ENCODE results near the gene PRDM16. TPM values are rescaled to one million over a fixed set of nuclear protein-coding genes. Genes with fewer than 3 reads are reported as not detected.

PRDM16 gene
- total RNA-seq, 1 experiment from 2014 or later, result 1.6 TPM

DNA sequence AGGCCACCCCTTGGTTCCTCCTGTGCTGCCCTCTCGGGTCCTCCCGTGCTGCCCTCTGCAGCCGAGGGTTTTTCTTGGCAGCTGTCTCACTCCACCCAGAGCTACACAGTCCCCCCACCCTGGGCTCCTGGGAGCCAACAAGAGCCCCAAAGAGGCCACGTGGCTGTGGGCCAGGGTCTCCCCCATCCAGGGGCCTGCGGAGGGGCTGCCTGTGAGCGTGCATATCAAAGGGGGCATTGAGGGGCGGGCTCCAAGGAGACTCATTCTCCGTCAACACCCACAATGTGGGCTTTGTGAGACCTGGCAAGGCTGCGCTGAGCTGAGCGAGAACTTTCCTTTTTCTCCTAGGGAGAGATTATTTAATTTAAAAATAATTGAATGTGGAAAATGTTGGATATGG lies 276.8 kb downstream of the PRDM16 start (continued):
- TF ChIP-seq, protein P1, sequence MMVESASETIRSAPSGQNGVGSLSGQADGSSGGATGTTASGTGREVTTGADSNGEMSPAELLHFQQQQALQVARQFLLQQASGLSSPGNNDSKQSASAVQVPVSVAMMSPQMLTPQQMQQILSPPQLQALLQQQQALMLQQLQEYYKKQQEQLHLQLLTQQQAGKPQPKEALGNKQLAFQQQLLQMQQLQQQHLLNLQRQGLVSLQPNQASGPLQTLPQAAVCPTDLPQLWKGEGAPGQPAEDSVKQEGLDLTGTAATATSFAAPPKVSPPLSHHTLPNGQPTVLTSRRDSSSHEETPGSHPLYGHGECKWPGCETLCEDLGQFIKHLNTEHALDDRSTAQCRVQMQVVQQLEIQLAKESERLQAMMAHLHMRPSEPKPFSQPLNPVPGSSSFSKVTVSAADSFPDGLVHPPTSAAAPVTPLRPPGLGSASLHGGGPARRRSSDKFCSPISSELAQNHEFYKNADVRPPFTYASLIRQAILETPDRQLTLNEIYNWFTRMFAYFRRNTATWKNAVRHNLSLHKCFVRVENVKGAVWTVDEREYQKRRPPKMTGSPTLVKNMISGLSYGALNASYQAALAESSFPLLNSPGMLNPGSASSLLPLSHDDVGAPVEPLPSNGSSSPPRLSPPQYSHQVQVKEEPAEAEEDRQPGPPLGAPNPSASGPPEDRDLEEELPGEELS (CRISPR knock-in tag; IDR thresholded peaks at IDR 0.05), result no peak
- no peak for TF ChIP-seq GRHL2 (CRISPR knock-in tag; IDR thresholded peaks at IDR 0.05; ENCODE audit: insufficient replicate concordance, severe bottlenecking)
- TF ChIP-seq, protein P2, sequence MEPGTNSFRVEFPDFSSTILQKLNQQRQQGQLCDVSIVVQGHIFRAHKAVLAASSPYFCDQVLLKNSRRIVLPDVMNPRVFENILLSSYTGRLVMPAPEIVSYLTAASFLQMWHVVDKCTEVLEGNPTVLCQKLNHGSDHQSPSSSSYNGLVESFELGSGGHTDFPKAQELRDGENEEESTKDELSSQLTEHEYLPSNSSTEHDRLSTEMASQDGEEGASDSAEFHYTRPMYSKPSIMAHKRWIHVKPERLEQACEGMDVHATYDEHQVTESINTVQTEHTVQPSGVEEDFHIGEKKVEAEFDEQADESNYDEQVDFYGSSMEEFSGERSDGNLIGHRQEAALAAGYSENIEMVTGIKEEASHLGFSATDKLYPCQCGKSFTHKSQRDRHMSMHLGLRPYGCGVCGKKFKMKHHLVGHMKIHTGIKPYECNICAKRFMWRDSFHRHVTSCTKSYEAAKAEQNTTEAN (CRISPR knock-in tag; IDR thresholded peaks at IDR 0.05), result no peak
- TF ChIP-seq, protein P3, sequence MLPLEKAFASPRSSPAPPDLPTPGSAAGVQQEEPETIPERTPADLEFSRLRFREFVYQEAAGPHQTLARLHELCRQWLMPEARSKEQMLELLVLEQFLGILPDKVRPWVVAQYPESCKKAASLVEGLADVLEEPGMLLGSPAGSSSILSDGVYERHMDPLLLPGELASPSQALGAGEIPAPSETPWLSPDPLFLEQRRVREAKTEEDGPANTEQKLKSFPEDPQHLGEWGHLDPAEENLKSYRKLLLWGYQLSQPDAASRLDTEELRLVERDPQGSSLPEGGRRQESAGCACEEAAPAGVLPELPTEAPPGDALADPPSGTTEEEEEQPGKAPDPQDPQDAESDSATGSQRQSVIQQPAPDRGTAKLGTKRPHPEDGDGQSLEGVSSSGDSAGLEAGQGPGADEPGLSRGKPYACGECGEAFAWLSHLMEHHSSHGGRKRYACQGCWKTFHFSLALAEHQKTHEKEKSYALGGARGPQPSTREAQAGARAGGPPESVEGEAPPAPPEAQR (CRISPR knock-in tag; IDR thresholded peaks at IDR 0.05), result no peak

DNA sequence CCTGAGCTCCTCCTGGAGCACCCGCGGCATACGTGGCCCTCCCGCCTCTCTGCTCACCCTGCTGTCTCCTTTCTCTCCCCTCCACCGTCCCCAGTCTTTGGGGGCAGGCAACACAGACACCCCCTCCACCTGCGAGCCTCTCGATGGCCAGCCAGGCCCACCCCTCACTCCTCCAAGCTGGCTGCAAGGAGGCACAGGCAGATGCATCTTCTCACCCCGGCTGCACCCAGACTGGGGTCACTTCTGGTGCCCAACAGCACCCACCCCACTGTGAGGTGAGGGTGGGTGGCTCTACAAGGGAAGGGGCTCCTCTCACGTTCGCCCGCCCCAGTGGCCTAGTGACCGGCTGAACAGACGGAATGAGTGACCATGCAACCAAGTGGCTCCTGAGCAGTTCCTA lies 277.5 kb downstream of the PRDM16 start:
- ATAC-seq, result no peak
- Mint-ChIP-seq H3K4me1 (no peaks in the 10 kb centered on the region), H3K27me3 (ENCODE audit: low read depth) (peaks cover 3% of the 10 kb centered on the region; the same call in 1 of the 2 replicates)

DNA sequence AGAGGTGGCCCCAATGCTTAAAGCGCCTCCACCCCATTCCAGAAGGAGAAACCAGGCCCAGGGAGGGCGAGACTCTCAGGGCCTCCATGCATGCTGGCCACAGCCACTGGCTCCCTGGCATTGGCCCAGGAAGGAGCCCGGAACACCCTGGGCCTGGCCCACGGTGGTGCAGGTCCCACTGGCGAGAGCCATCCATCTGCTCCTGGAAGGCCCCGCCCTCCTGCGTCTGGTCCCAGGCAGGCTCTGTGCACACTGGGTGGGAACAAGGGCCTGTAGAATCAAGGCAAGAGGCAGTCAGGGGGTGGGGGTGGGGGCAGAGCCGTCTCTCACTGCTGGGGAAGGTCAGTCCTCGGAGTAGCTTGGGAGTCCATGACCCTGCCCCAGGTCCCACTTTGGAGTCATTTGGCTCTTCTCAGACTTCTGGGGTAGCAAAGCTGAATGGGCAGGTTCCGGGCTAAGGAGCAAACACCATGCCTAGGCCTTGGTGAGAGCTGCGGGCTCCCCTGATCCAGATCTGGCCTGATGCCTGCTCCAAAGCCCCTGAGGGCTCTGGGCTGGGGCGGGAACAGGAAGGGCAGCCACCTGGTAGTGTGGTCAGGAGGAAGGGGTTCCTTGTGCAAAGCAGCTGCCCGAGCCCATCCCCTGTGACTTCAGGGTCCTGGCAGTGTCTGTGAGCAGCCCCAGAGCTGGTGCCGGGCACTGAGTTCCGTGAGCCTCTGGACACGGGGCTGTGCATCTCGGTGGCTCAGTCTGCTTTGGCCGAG lies 278.4 kb downstream of the PRDM16 start:
- no peak overlapping the region for H3K4me3 Mint-ChIP-seq
- TF ChIP-seq TCF7 (CRISPR knock-in tag; IDR thresholded peaks at IDR 0.05; ENCODE audit: low read depth) (no peak), CREB1 (CRISPR knock-in tag; IDR thresholded peaks at IDR 0.05) (no peak), MYBL2 (CRISPR knock-in tag; IDR thresholded peaks at IDR 0.05) (no peak)
- TF ChIP-seq, protein P4, sequence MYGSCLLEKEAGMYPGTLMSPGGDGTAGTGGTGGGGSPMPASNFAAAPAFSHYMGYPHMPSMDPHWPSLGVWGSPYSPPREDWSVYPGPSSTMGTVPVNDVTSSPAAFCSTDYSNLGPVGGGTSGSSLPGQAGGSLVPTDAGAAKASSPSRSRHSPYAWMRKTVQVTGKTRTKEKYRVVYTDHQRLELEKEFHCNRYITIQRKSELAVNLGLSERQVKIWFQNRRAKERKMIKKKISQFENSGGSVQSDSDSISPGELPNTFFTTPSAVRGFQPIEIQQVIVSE (CRISPR knock-in tag; IDR thresholded peaks at IDR 0.05; ENCODE audit: borderline replicate concordance), result no peak
- TF ChIP-seq, protein P5, sequence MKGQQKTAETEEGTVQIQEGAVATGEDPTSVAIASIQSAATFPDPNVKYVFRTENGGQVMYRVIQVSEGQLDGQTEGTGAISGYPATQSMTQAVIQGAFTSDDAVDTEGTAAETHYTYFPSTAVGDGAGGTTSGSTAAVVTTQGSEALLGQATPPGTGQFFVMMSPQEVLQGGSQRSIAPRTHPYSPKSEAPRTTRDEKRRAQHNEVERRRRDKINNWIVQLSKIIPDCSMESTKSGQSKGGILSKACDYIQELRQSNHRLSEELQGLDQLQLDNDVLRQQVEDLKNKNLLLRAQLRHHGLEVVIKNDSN (CRISPR knock-in tag; IDR thresholded peaks at IDR 0.05), result no peak
- TF ChIP-seq, protein P6, sequence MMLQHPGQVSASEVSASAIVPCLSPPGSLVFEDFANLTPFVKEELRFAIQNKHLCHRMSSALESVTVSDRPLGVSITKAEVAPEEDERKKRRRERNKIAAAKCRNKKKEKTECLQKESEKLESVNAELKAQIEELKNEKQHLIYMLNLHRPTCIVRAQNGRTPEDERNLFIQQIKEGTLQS (CRISPR knock-in tag; conservative IDR thresholded peaks at IDR 0.05), result no peak
- H3K4me1 Mint-ChIP-seq, result peaks cover 8% of the 10 kb centered on the region
- H3K27ac Mint-ChIP-seq, result no peak overlapping the region
- H3K9me3 Mint-ChIP-seq, result peaks cover 27% of the 10 kb centered on the region
- peaks cover 15% of the 10 kb centered on the region for H3K36me3 Mint-ChIP-seq
- ChIA-PET CTCF (no interaction called here), POLR2A (no interaction called here)
- H3K27me3 Mint-ChIP-seq (ENCODE audit: low read depth), result peaks cover 3% of the 10 kb centered on the region; the same call in 1 of the 2 replicates
- ATAC-seq (no peak), DNase-seq (ENCODE audit: low spot score) (no peak)

More for the DNA sequence above, 277.5 kb downstream of the PRDM16 start:
- Mint-ChIP-seq H3K4me3 (no peak overlapping the region), H3K27ac (no peak overlapping the region), H3K9me3 (peaks cover 27% of the 10 kb centered on the region), H3K36me3 (peaks cover 15% of the 10 kb centered on the region)
- TF ChIP-seq RORB (CRISPR knock-in tag; IDR thresholded peaks at IDR 0.05) (no peak), SP1 (CRISPR knock-in tag; conservative IDR thresholded peaks at IDR 0.05) (no peak), TEAD1 (CRISPR knock-in tag; IDR thresholded peaks at IDR 0.05) (no peak), ZNF232 (CRISPR knock-in tag; IDR thresholded peaks at IDR 0.05) (no peak), ATF1 (CRISPR knock-in tag; IDR thresholded peaks at IDR 0.05) (no peak), TCF7 (CRISPR knock-in tag; IDR thresholded peaks at IDR 0.05; ENCODE audit: low read depth) (no peak)
- TF ChIP-seq, protein P7, sequence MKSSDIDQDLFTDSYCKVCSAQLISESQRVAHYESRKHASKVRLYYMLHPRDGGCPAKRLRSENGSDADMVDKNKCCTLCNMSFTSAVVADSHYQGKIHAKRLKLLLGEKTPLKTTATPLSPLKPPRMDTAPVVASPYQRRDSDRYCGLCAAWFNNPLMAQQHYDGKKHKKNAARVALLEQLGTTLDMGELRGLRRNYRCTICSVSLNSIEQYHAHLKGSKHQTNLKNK (CRISPR knock-in tag; IDR thresholded peaks at IDR 0.05), result no peak
- DNase-seq (ENCODE audit: low spot score), result no peak
- ChIA-PET POLR2A (no interaction called here), CTCF (interaction anchor here (1.0 kb wide), 1 partner anchor 79 kb away, joined by 4 read pairs; no protein-coding TSS in a partner anchor)
